DND-41 (cell line): ENCODE measurements around the gene CRK.
"Not testable (repeated sequence)": the region's sequence is repeated elsewhere in the genome, so short reads cannot be mapped to it uniquely, and the experiment has no call there.

Experiments
- ATAC-seq: fragments of 200-7000 bp; cut with Tn5 transposase; 3 replicates; pipeline ENCODE4 v1.9.1; 2021; ENCODE audit warnings: low read depth; ENCODE audit not compliant: insufficient read depth
- DNase-seq: peaks from one replicate; pipeline ENCODE4 v3.0.0-alpha.2; 2020
- H2AFZ ChIP-seq: 2 replicates; pipeline ENCODE4 v1.6.0; 2012; ENCODE audit warnings: low read depth, low read length
- H3K27ac ChIP-seq: 2 replicates; pipeline ENCODE4 v1.5.1; 2012; ENCODE audit warnings: low read length, inconsistent platforms
- H3K27me3 ChIP-seq: fragments of 200-600 bp; sonication (generic); 2 replicates; pipeline ENCODE4 v1.6.0; 2012; ENCODE audit warnings: low read length, mild to moderate bottlenecking, inconsistent platforms; ENCODE audit not compliant: insufficient read depth, poor library complexity
- H3K36me3 ChIP-seq: 2 replicates; pipeline ENCODE4 v1.5.1; 2012; ENCODE audit warnings: low read length, inconsistent platforms; ENCODE audit not compliant: insufficient read depth
- H3K4me1 ChIP-seq: 2 replicates; pipeline ENCODE4 v1.5.1; 2012; ENCODE audit warnings: mild to moderate bottlenecking, low read length; ENCODE audit not compliant: insufficient read depth
- H3K4me2 ChIP-seq: 2 replicates; pipeline ENCODE4 v1.6.0; 2012; ENCODE audit warnings: mild to moderate bottlenecking, moderate library complexity, low read length, inconsistent platforms; ENCODE audit not compliant: insufficient read depth
- H3K4me3 ChIP-seq, 2 experiments: fragments of 200-600 bp in 1 of 2; shearing (Covaris generic) in 1 of 2; 2 replicates each; pipeline ENCODE4 v1.5.1; 2012 to 2016; ENCODE audit warnings: inconsistent platforms in 2 of 2, low read length in 2 of 2, mild to moderate bottlenecking in 2 of 2, low read depth in 1 of 2, moderate library complexity in 1 of 2
- H3K79me2 ChIP-seq: 2 replicates; pipeline ENCODE4 v1.6.0; 2012; ENCODE audit warnings: low read length, inconsistent platforms; ENCODE audit not compliant: insufficient read depth
- H3K9ac ChIP-seq: 2 replicates; pipeline ENCODE4 v1.6.0; 2012; ENCODE audit warnings: low read depth, mild to moderate bottlenecking, inconsistent platforms, low read length, moderate library complexity
- H3K9me3 ChIP-seq: 2 replicates; pipeline ENCODE4 v1.5.1; 2012; ENCODE audit warnings: low read length, moderate library complexity, mild to moderate bottlenecking, inconsistent platforms; ENCODE audit not compliant: insufficient read depth, severe bottlenecking
- H4K20me1 ChIP-seq: 2 replicates; pipeline ENCODE4 v1.6.0; 2012; ENCODE audit warnings: low read length; ENCODE audit not compliant: insufficient read depth
- EZH2 ChIP-seq: IDR thresholded peaks from 3 replicates; pipeline ENCODE4 v1.6.1; 2012; ENCODE audit warnings: borderline replicate concordance, low read depth, mild to moderate bottlenecking, moderate library complexity, low read length, inconsistent platforms; ENCODE audit not compliant: severe bottlenecking
- TF ChIP-seq, protein P1 (sequence below): IDR thresholded peaks from 2 replicates; pipeline ENCODE4 v1.5.1; 2012; ENCODE audit warnings: borderline replicate concordance, low read length, moderate library complexity, mild to moderate bottlenecking; ENCODE audit not compliant: poor library complexity, severe bottlenecking; ENCODE audit errors: extremely low read depth

Gene CRK

DNA sequence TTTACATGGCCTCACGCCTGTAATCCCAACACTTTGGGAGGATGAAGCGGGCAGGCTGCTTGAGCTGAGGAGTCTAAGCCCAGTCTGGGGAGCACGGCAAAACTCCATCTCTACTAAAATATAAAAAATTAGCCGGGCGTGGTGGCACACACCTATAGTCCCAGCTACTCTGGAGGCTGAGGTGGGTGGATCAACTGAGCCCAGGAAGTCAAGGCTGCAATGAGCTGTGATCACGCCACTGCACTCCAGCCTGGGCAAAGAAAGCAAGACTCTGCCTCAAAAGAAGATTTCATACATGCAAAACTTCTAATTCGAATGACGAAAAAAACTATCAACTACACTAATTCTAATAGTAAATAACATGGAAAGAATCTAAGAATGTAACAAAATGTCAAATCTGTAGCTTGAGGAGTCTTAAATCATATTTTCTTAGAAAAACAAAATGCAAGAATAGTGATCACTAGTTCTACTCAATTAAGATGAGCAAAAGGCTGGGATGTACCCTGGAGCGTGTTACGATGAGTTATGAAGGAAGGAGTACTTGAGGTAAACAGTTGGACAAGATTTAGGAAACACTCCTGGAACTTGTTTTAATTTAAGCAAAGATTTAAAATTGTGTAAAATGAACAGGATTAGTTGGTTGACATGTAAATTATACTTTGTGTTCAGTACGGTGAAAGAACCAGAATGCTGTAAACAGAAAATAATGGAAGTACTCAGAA is 76.7 kb downstream of the CRK start:
- Histone ChIP-seq H3K79me2 (peaks cover 100% of the 10 kb centered on the region), H2AFZ (no peak overlapping the region), H3K27me3 (no peaks in the 10 kb centered on the region), H3K4me3 (no peak overlapping the region), H3K36me3 (peaks cover 73% of the 10 kb centered on the region), H3K4me1 (peaks cover 7% of the 10 kb centered on the region; the same call in 1 of the 2 replicates), H3K27ac (no peak overlapping the region), H4K20me1 (peaks cover 97% of the 10 kb centered on the region), H3K9me3 (no peaks in the 10 kb centered on the region), H3K4me2 (no peak overlapping the region), H3K9ac (no peak overlapping the region)
- TF ChIP-seq, protein P1, sequence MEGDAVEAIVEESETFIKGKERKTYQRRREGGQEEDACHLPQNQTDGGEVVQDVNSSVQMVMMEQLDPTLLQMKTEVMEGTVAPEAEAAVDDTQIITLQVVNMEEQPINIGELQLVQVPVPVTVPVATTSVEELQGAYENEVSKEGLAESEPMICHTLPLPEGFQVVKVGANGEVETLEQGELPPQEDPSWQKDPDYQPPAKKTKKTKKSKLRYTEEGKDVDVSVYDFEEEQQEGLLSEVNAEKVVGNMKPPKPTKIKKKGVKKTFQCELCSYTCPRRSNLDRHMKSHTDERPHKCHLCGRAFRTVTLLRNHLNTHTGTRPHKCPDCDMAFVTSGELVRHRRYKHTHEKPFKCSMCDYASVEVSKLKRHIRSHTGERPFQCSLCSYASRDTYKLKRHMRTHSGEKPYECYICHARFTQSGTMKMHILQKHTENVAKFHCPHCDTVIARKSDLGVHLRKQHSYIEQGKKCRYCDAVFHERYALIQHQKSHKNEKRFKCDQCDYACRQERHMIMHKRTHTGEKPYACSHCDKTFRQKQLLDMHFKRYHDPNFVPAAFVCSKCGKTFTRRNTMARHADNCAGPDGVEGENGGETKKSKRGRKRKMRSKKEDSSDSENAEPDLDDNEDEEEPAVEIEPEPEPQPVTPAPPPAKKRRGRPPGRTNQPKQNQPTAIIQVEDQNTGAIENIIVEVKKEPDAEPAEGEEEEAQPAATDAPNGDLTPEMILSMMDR, result no peak
- TF ChIP-seq EZH2, result no peak
- no peak for ATAC-seq
- DNase-seq, result no peak

DNA sequence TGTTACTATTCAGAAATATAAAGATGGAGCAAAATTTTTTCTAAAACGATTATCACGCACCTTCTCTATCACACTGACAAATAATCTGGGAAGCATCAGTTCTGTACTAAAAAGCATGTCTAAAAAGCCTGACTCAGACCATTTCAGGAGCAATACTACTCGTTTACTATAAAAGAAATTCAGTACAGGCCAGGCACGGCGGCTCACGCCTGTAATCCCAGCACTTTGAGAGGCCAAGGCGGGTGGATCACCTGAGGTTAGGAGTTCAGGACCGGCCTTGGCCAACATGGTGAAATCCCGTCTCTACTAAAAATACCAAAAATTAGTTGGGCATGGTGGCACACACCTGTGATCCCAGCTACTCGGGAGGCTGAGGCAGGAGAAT is 77.6 kb downstream of the CRK start:
- H3K4me3 ChIP-seq, H3K4me2 ChIP-seq, DNase-seq, H2AFZ ChIP-seq, H3K9ac ChIP-seq, ATAC-seq, H3K9me3 ChIP-seq, H3K27me3 ChIP-seq, H3K4me1 ChIP-seq, H3K27ac ChIP-seq: not testable (repeated sequence)
- H3K36me3 ChIP-seq, result peaks cover 76% of the 10 kb centered on the region
- peaks cover 97% of the 10 kb centered on the region for H4K20me1 ChIP-seq
- H3K79me2 ChIP-seq, result peaks cover 100% of the 10 kb centered on the region

DNA sequence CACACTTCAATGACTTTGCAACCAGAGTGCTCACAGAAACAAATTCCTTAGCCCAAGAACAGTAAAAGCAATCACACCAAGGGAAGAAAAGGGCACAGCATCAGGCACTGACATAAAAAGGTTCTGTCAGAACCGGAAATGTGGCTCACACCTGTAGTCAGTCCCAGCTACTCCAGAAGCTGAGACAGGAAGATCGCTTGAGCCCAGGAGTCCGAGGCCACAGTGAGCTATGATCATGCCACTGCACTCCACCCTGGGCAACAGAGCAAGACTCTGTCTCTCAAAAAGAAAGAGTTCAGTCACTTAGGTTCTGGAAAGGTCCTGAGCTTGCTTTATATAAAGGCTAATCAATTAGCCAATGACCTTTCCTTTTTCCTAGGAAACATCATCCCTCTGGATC is 78.7 kb downstream of the CRK start:
- no peak overlapping the region for H3K4me3 ChIP-seq
- no peak for ATAC-seq
- peaks cover 100% of the 10 kb centered on the region for H3K79me2 ChIP-seq
- H3K36me3 ChIP-seq, result peaks cover 80% of the 10 kb centered on the region
- H3K9me3 ChIP-seq, result no peaks in the 10 kb centered on the region
- H3K9ac ChIP-seq, result no peak overlapping the region
- H3K4me1 ChIP-seq, result peaks cover 7% of the 10 kb centered on the region; the same call in 1 of the 2 replicates
- no peak overlapping the region for H3K4me2 ChIP-seq
- TF ChIP-seq, protein P1, result no peak
- no peak for TF ChIP-seq EZH2
- H3K27me3 ChIP-seq, result no peaks in the 10 kb centered on the region
- H3K27ac ChIP-seq, result no peak overlapping the region
- H2AFZ ChIP-seq, result no peak overlapping the region
- DNase-seq, result no peak
- peaks cover 97% of the 10 kb centered on the region for H4K20me1 ChIP-seq

DNA sequence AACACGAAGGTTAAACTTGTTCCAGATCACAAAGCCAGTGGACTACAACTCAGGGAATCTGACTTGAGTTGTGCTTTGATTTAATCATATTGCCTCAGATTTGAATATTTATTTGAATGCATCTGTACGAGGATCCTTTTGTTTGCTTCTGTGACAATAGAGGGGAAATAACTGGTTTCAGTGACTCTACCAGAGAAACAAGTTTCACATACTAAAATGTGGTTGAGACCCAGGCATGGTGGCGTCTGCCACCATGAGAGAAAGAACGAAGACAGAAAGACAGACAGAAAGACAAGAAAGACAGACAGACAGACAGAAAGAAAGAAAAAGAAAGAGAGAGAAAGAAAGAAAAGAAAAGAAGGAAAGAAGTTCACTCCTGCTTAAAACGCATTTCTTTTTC is 80.0 kb downstream of the CRK start:
- peaks cover 91% of the 10 kb centered on the region for H3K36me3 ChIP-seq
- peaks cover 100% of the 10 kb centered on the region for H4K20me1 ChIP-seq
- H3K27ac ChIP-seq, result no peak overlapping the region
- TF ChIP-seq, protein P1, result no peak
- no peak for TF ChIP-seq EZH2
- H3K4me3 ChIP-seq, result no peak overlapping the region
- no peaks in the 10 kb centered on the region for H3K9me3 ChIP-seq
- H3K9ac ChIP-seq, result no peak overlapping the region
- H3K4me1 ChIP-seq, result 0 out of 2 replicates have a peak, but pooled peaks cover 2% of the 10 kb centered on the region
- H2AFZ ChIP-seq, result no peak overlapping the region
- no peak for DNase-seq
- ATAC-seq, result no peak
- peaks cover 100% of the 10 kb centered on the region for H3K79me2 ChIP-seq
- H3K27me3 ChIP-seq, result no peaks in the 10 kb centered on the region
- no peak overlapping the region for H3K4me2 ChIP-seq
